H9 (cell line): ENCODE measurements around the gene WIZ. TPM values are rescaled to one million over a fixed set of nuclear protein-coding genes. Genes with fewer than 3 reads are reported as not detected.

Experiments used
- DNase-seq: peaks from one replicate; pipeline ENCODE4 v3.0.0-alpha.2; 2017
- H2AFZ ChIP-seq: one replicate; pipeline ENCODE4 v1.6.1; 2013; ENCODE audit warnings: mild to moderate bottlenecking, low read length, control low read depth, moderate library complexity
- H2AK5ac ChIP-seq: 2 replicates; pipeline ENCODE4 v1.6.1; 2013; ENCODE audit warnings: low read length, control low read depth, mixed read lengths; ENCODE audit not compliant: insufficient read length
- H2BK120ac ChIP-seq: one replicate; pipeline ENCODE4 v1.6.1; 2013; ENCODE audit warnings: low read depth, mild to moderate bottlenecking, low read length, control low read depth, inconsistent platforms; ENCODE audit not compliant: poor library complexity, severe bottlenecking
- H2BK12ac ChIP-seq: 2 replicates; pipeline ENCODE4 v1.6.1; 2013; ENCODE audit warnings: low read length, control low read depth, mixed read lengths, low read depth; ENCODE audit not compliant: insufficient read length
- H2BK15ac ChIP-seq: 2 replicates; pipeline ENCODE4 v1.6.1; 2013; ENCODE audit warnings: low read depth, low read length, control low read depth
- H2BK20ac ChIP-seq: one replicate; pipeline ENCODE4 v1.6.1; 2013; ENCODE audit warnings: low read depth, mild to moderate bottlenecking, low read length, control low read depth, inconsistent platforms; ENCODE audit not compliant: poor library complexity, severe bottlenecking
- H2BK5ac ChIP-seq: 2 replicates; pipeline ENCODE4 v1.6.1; 2013; ENCODE audit warnings: low read length, control low read depth, mixed read lengths; ENCODE audit not compliant: insufficient read length
- H3K14ac ChIP-seq: 2 replicates; pipeline ENCODE4 v1.6.1; 2013; ENCODE audit warnings: low read length, control low read depth; ENCODE audit not compliant: insufficient read depth
- H3K18ac ChIP-seq: 2 replicates; pipeline ENCODE4 v1.6.1; 2013; ENCODE audit warnings: low read depth, mild to moderate bottlenecking, mixed read lengths, low read length, control low read depth; ENCODE audit not compliant: insufficient read length
- H3K23ac ChIP-seq: 2 replicates; pipeline ENCODE4 v1.6.1; 2013; ENCODE audit warnings: low read length, control low read depth, mixed read lengths, low read depth; ENCODE audit not compliant: insufficient read length
- H3K23me2 ChIP-seq: 2 replicates; pipeline ENCODE4 v1.6.1; 2013; ENCODE audit warnings: low read depth, mild to moderate bottlenecking, mixed read lengths, low read length, control low read depth; ENCODE audit not compliant: insufficient read length, poor library complexity, severe bottlenecking
- H3K27ac ChIP-seq: 2 replicates; pipeline ENCODE4 v1.5.1; 2013; ENCODE audit warnings: low read length, control low read depth, mixed read lengths, low read depth; ENCODE audit not compliant: insufficient read length
- H3K27me3 ChIP-seq: 2 replicates; pipeline ENCODE4 v1.6.1; 2013; ENCODE audit warnings: low read length, control low read depth, inconsistent platforms; ENCODE audit not compliant: insufficient read depth
- H3K4ac ChIP-seq: 2 replicates; pipeline ENCODE4 v1.6.1; 2013; ENCODE audit warnings: low read depth, mild to moderate bottlenecking, control low read depth, inconsistent platforms, low read length, moderate library complexity
- H3K4me1 ChIP-seq: 2 replicates; pipeline ENCODE4 v1.6.1; 2013; ENCODE audit warnings: low read length, control low read depth, inconsistent platforms; ENCODE audit not compliant: insufficient read depth
- H3K4me2 ChIP-seq: 2 replicates; pipeline ENCODE4 v1.6.1; 2013; ENCODE audit warnings: low read length, control low read depth, mixed read lengths; ENCODE audit not compliant: insufficient read length, insufficient read depth
- H3K56ac ChIP-seq: 2 replicates; pipeline ENCODE4 v1.6.1; 2013; ENCODE audit warnings: low read depth, mild to moderate bottlenecking, mixed read lengths, low read length, control low read depth; ENCODE audit not compliant: insufficient read length
- H3K79me1 ChIP-seq: 2 replicates; pipeline ENCODE4 v1.6.1; 2013; ENCODE audit warnings: low read depth, mild to moderate bottlenecking, moderate library complexity, low read length, control low read depth, inconsistent platforms; ENCODE audit not compliant: insufficient read depth, poor library complexity, severe bottlenecking
- H3K79me2 ChIP-seq: 2 replicates; pipeline ENCODE4 v1.6.1; 2013; ENCODE audit warnings: low read length, control low read depth, inconsistent platforms; ENCODE audit not compliant: insufficient read depth
- H3K9ac ChIP-seq: 2 replicates; pipeline ENCODE4 v1.6.1; 2013; ENCODE audit warnings: low read length, control low read depth, mixed read lengths; ENCODE audit not compliant: insufficient read length; ENCODE audit errors: extremely low read depth
- H3K9me3 ChIP-seq: one replicate; pipeline ENCODE4 v1.6.1; 2013; ENCODE audit warnings: low read depth, low read length, inconsistent platforms; ENCODE audit not compliant: control insufficient read depth
- H3T11ph ChIP-seq: one replicate; pipeline ENCODE4 v1.6.1; 2013; ENCODE audit warnings: mild to moderate bottlenecking, low read length, control low read depth, inconsistent platforms
- H4K20me1 ChIP-seq: one replicate; pipeline ENCODE4 v1.6.1; 2013; ENCODE audit not compliant: control insufficient read depth, insufficient read length, insufficient read depth
- H4K5ac ChIP-seq: 2 replicates; pipeline ENCODE4 v1.6.1; 2013; ENCODE audit warnings: low read depth, mild to moderate bottlenecking, mixed read lengths, low read length, control low read depth; ENCODE audit not compliant: insufficient read length
- H4K8ac ChIP-seq: replicated peaks from 2 replicates; pipeline ENCODE4 v1.6.1; 2013; ENCODE audit warnings: low read length, control low read depth, mixed read lengths, low read depth; ENCODE audit not compliant: insufficient read length
- H4K91ac ChIP-seq: 2 replicates; pipeline ENCODE4 v1.6.1; 2013; ENCODE audit warnings: low read depth, mild to moderate bottlenecking, moderate library complexity, mixed read lengths, low read length, control low read depth; ENCODE audit not compliant: insufficient read length
- H3K27ac Mint-ChIP-seq, 3 experiments: 2 replicates in 2 of 3; 3 replicates in 1 of 3; pipeline ENCODE4 v1.8.0; 2020 to 2021; ENCODE audit warnings: mixed read lengths in 3 of 3, mild to moderate bottlenecking in 1 of 3, moderate library complexity in 1 of 3
- H3K27me3 Mint-ChIP-seq: 2 replicates; pipeline ENCODE4 v1.8.0; 2021; ENCODE audit warnings: low read depth, mild to moderate bottlenecking, moderate library complexity, mixed read lengths
- H3K36me3 Mint-ChIP-seq, 3 experiments: 2 replicates in 2 of 3; 3 replicates in 1 of 3; pipeline ENCODE4 v1.8.0; 2020 to 2021; ENCODE audit warnings: low read depth in 3 of 3, mixed read lengths in 3 of 3; ENCODE audit not compliant: insufficient read depth in 1 of 3
- H3K4me1 Mint-ChIP-seq, 2 experiments: 2 replicates each; pipeline ENCODE4 v1.8.0; 2020; ENCODE audit warnings: mixed read lengths in 2 of 2
- H3K4me3 Mint-ChIP-seq, 2 experiments: 2 replicates in 1 of 2; 3 replicates in 1 of 2; pipeline ENCODE4 v1.8.0; 2020 to 2021; ENCODE audit warnings: mild to moderate bottlenecking in 2 of 2, mixed read lengths in 2 of 2, moderate library complexity in 1 of 2
- H3K9me3 Mint-ChIP-seq, 2 experiments: 2 replicates in 1 of 2; 3 replicates in 1 of 2; pipeline ENCODE4 v1.8.0; 2020; ENCODE audit warnings: mild to moderate bottlenecking in 2 of 2, mixed read lengths in 2 of 2, moderate library complexity in 1 of 2
- WGBS: extraction: QIAGEN DNeasy Blood & Tissue Kit; methylation state at CpG from one replicate; pipeline ENCODE4 v1.1.7; 2013; ENCODE audit warnings: missing lambda C conversion rate, low lambda C conversion rate, mixed read lengths; ENCODE audit not compliant: insufficient read length; ENCODE audit errors: extremely low coverage; 5-methylcytosine and 5-hydroxymethylcytosine counted together
- total RNA-seq: library from RNA; stranded (reverse); gene quantifications from 2 replicates; pipeline ENCODE4 v1.2.1, GENCODE V29; 2021
- TF ChIP-seq, protein P1 (sequence below): fragments of 200-600 bp; sonication (generic); conservative IDR thresholded peaks from 3 replicates; pipeline ENCODE4 v1.8.0; 2021; ENCODE audit warnings: antibody characterized with exemption, mild to moderate bottlenecking

The WIZ gene
- total RNA-seq, 1 experiment from 2014 or later = 33.3 TPM

DNA sequence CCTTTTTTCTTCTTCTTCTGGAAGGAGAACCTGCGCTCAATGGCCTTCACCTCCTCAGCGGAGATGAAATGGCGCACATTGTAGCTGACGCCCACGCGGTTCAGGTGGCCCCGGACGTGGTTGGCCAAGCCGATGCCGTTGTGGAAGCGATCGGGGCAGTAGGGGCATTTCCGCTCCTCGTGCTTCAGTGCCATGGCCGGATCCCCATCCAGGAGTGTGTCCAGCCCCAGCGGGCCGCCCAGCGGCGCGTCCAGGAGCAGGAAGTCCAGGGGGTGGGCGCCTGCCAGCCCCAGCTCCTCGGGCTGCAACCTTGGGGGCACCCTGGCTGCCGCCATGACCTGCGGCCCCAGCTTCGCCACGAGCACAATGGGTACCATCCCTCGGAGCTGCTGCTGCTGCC lies 11.2 kb downstream of the WIZ start:
- no peak overlapping the region for H3K4ac ChIP-seq
- no peaks in the 10 kb centered on the region for H4K20me1 ChIP-seq
- no peak overlapping the region for H3K4me2 ChIP-seq
- no peak overlapping the region for H3K4me3 Mint-ChIP-seq
- H2AK5ac ChIP-seq = no peak overlapping the region
- H3K79me1 ChIP-seq = no peaks in the 10 kb centered on the region
- H3K14ac ChIP-seq = no peak overlapping the region
- H4K91ac ChIP-seq = no peak overlapping the region
- H3K4me1 ChIP-seq = no peaks in the 10 kb centered on the region
- no peak overlapping the region for H3K27ac Mint-ChIP-seq
- H3T11ph ChIP-seq = no peak overlapping the region
- H2BK15ac ChIP-seq = no peak overlapping the region
- H2BK5ac ChIP-seq = no peak overlapping the region
- no peaks in the 10 kb centered on the region for H3K27me3 ChIP-seq
- no peak overlapping the region for H3K27ac ChIP-seq
- H4K8ac ChIP-seq = no peak overlapping the region
- TF ChIP-seq, protein P1, sequence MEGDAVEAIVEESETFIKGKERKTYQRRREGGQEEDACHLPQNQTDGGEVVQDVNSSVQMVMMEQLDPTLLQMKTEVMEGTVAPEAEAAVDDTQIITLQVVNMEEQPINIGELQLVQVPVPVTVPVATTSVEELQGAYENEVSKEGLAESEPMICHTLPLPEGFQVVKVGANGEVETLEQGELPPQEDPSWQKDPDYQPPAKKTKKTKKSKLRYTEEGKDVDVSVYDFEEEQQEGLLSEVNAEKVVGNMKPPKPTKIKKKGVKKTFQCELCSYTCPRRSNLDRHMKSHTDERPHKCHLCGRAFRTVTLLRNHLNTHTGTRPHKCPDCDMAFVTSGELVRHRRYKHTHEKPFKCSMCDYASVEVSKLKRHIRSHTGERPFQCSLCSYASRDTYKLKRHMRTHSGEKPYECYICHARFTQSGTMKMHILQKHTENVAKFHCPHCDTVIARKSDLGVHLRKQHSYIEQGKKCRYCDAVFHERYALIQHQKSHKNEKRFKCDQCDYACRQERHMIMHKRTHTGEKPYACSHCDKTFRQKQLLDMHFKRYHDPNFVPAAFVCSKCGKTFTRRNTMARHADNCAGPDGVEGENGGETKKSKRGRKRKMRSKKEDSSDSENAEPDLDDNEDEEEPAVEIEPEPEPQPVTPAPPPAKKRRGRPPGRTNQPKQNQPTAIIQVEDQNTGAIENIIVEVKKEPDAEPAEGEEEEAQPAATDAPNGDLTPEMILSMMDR = no peak
- H3K9me3 Mint-ChIP-seq = no peaks in the 10 kb centered on the region
- H3K23ac ChIP-seq = no peak overlapping the region
- H3K9ac ChIP-seq = no peak overlapping the region
- H3K23me2 ChIP-seq = no peaks in the 10 kb centered on the region
- H3K18ac ChIP-seq = no peak overlapping the region
- H4K5ac ChIP-seq = no peak overlapping the region
- DNase-seq = no peak
- WGBS = no CpG with 5 or more reads among the region's 27 CpGs
- peaks cover 0 to 2% of the 10 kb centered on the region in 2 experiments; a peak in 3 of 4 replicates for H3K4me1 Mint-ChIP-seq
- H2BK120ac ChIP-seq = no peak overlapping the region
- H3K9me3 ChIP-seq = no peaks in the 10 kb centered on the region
- no peaks in the 10 kb centered on the region for H3K27me3 Mint-ChIP-seq
- no peaks in the 10 kb centered on the region for H3K79me2 ChIP-seq
- H2AFZ ChIP-seq = no peak overlapping the region
- no peaks in the 10 kb centered on the region for H3K36me3 Mint-ChIP-seq
- H2BK12ac ChIP-seq = no peak overlapping the region
- H2BK20ac ChIP-seq = no peak overlapping the region
- no peak overlapping the region for H3K56ac ChIP-seq
